KMS-11 (cell line): ENCODE measurements around the gene MARCHF10.

Experiments used
- H2AFZ ChIP-seq: fragments of 200-600 bp; sonication (generic); 2 replicates; pipeline ENCODE4 v1.6.1; 2016; ENCODE audit warnings: antibody characterized with exemption, mixed run types, low read depth
- H3K27ac ChIP-seq: fragments of 200-600 bp; sonication (generic); 2 replicates; pipeline ENCODE4 v1.6.1; 2016; ENCODE audit warnings: mild to moderate bottlenecking, mixed run types
- H3K27me3 ChIP-seq: fragments of 200-600 bp; sonication (generic); 2 replicates; pipeline ENCODE4 v1.6.1; 2017; ENCODE audit warnings: mild to moderate bottlenecking, low read depth, mixed run types, moderate library complexity; ENCODE audit not compliant: insufficient read depth
- H3K36me3 ChIP-seq: fragments of 200-600 bp; sonication (generic); 2 replicates; pipeline ENCODE4 v1.6.1; 2017; ENCODE audit warnings: mild to moderate bottlenecking, mixed run types; ENCODE audit not compliant: insufficient read depth
- H3K4me1 ChIP-seq: fragments of 200-600 bp; sonication (generic); 2 replicates; pipeline ENCODE4 v1.6.1; 2016; ENCODE audit warnings: mild to moderate bottlenecking, low read depth, mixed run types; ENCODE audit not compliant: poor library complexity, severe bottlenecking
- H3K4me2 ChIP-seq: fragments of 200-600 bp; sonication (generic); 2 replicates; pipeline ENCODE4 v1.7.0; 2016; ENCODE audit warnings: mild to moderate bottlenecking, mixed run types
- H3K4me3 ChIP-seq: fragments of 200-600 bp; sonication (generic); IDR thresholded peaks from 2 replicates; pipeline ENCODE4 v1.6.1; 2017; ENCODE audit warnings: low read depth, low read length, mixed read lengths; ENCODE audit not compliant: insufficient read depth
- H3K79me2 ChIP-seq: fragments of 200-600 bp; sonication (generic); 2 replicates; pipeline ENCODE4 v1.6.1; 2016; ENCODE audit warnings: low read depth, mixed run types; ENCODE audit not compliant: insufficient read depth
- H3K9ac ChIP-seq: fragments of 200-600 bp; sonication (generic); 2 replicates; pipeline ENCODE4 v1.6.1; 2016; ENCODE audit warnings: mild to moderate bottlenecking, mixed run types
- H4K20me1 ChIP-seq: fragments of 200-600 bp; sonication (generic); 2 replicates; pipeline ENCODE4 v1.6.1; 2016; ENCODE audit warnings: mild to moderate bottlenecking, mixed run types; ENCODE audit not compliant: insufficient read depth
- TF ChIP-seq, protein P1 (sequence below): fragments of 200-600 bp; sonication (generic); conservative IDR thresholded peaks from 2 replicates; pipeline ENCODE4 v1.6.1; 2017; ENCODE audit warnings: low read depth, mild to moderate bottlenecking, antibody characterized with exemption, low read length, moderate library complexity, mixed read lengths

MARCHF10 gene

DNA sequence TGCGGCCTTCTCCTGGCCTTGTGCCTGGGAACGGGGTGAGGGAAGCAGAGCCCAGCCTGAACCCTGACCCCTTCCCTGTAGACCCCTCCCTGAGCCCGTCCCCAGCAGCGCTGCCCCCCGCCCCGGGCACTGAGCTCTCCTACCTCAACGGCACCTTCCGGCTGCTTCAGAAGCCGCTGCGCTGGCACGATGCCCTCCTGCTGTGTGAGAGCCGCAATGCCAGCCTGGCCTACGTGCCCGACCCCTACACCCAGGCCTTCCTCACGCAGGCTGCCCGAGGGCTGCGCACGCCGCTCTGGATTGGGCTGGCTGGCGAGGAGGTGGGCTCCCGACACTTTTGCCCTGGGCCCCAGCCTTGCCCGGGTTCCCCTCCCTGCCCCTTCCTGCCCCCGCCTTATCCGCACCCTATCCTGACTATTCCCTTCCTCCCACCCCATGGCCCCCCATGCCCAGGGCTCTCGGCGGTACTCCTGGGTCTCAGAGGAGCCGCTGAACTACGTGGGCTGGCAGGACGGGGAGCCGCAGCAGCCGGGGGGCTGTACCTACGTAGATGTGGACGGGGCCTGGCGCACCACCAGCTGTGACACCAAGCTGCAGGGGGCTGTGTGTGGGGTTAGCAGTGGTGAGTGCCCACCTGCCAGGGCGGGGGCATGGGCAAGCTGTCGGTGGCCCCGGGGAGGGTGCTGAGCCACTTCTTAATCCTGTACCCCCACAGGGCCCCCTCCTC is 118.5 kb downstream of the MARCHF10 start:
- Histone ChIP-seq H3K36me3 (no peaks in the 10 kb centered on the region), H3K4me2 (no peak overlapping the region), H3K9ac (no peak overlapping the region), H3K4me3 (no peak overlapping the region), H3K27me3 (no peaks in the 10 kb centered on the region), H3K27ac (no peak overlapping the region), H3K79me2 (no peaks in the 10 kb centered on the region), H2AFZ (no peak overlapping the region), H3K4me1 (no peaks in the 10 kb centered on the region), H4K20me1 (no peaks in the 10 kb centered on the region)
- TF ChIP-seq, protein P1, sequence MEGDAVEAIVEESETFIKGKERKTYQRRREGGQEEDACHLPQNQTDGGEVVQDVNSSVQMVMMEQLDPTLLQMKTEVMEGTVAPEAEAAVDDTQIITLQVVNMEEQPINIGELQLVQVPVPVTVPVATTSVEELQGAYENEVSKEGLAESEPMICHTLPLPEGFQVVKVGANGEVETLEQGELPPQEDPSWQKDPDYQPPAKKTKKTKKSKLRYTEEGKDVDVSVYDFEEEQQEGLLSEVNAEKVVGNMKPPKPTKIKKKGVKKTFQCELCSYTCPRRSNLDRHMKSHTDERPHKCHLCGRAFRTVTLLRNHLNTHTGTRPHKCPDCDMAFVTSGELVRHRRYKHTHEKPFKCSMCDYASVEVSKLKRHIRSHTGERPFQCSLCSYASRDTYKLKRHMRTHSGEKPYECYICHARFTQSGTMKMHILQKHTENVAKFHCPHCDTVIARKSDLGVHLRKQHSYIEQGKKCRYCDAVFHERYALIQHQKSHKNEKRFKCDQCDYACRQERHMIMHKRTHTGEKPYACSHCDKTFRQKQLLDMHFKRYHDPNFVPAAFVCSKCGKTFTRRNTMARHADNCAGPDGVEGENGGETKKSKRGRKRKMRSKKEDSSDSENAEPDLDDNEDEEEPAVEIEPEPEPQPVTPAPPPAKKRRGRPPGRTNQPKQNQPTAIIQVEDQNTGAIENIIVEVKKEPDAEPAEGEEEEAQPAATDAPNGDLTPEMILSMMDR = no peak

DNA sequence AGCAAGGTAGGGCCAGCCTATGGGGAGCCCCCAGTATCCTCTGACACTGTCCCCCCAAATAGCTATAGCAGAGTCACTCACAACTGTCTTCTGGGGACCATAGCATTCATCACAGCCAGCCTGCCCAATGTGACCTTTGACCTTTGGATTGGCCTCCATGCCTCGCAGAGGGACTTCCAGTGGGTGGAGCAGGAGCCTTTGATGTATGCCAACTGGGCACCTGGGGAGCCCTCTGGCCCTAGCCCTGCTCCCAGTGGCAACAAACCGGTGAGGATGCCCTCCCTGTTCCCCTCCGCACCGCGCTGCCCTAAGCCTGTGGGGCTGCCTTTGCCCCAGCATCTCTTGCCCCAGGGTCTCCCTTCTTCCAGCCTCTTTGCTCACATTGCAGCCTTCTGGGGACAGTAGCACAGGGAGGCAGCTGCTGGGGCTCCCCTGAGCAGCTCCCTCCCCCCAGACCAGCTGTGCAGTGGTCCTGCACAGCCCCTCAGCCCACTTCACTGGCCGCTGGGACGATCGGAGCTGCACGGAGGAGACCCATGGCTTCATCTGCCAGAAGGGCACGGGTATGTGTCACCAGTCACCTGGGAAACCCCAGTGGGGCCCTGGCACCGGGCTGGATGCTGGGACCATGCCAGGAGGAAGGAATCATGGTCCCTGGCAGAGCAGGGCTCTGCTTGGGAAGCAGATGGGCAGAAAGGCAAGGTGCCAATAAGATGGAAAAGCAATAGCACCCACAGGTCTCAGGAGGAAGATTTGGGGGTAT is 119.5 kb downstream of the MARCHF10 start:
- no peaks in the 10 kb centered on the region for H3K79me2 ChIP-seq
- H3K36me3 ChIP-seq = no peaks in the 10 kb centered on the region
- H3K4me2 ChIP-seq = no peak overlapping the region
- no peak overlapping the region for H3K9ac ChIP-seq
- TF ChIP-seq, protein P1 = no peak
- H2AFZ ChIP-seq = no peak overlapping the region
- no peak overlapping the region for H3K27ac ChIP-seq
- no peak overlapping the region for H3K4me3 ChIP-seq
- no peaks in the 10 kb centered on the region for H4K20me1 ChIP-seq
- H3K4me1 ChIP-seq = no peaks in the 10 kb centered on the region
- H3K27me3 ChIP-seq = no peaks in the 10 kb centered on the region

DNA sequence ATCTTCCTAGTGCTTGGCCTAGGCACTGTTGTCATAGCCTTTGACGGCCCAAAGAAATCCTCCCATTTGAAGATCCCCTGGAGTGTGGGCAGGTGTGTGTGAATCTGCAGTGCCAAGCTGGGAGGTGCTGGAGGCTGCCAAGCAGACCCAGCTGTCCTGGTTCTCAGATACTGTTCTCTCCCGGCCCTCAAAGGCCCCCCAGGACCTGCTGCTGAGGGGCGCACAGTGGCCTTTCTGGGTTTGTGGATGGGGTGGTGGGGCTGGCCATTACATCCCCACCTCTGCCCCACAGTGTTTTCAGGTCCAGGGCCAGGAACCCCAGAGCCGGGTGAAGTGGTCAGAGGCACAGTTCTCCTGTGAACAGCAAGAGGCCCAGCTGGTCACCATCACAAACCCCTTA is 120.1 kb downstream of the MARCHF10 start:
- H2AFZ ChIP-seq = no peak overlapping the region
- H3K4me1 ChIP-seq = no peaks in the 10 kb centered on the region
- H3K9ac ChIP-seq = no peak overlapping the region
- H3K27me3 ChIP-seq = no peaks in the 10 kb centered on the region
- no peaks in the 10 kb centered on the region for H3K36me3 ChIP-seq
- TF ChIP-seq, protein P1 = no peak
- no peaks in the 10 kb centered on the region for H3K79me2 ChIP-seq
- no peaks in the 10 kb centered on the region for H4K20me1 ChIP-seq
- no peak overlapping the region for H3K4me2 ChIP-seq
- no peak overlapping the region for H3K4me3 ChIP-seq
- H3K27ac ChIP-seq = no peak overlapping the region

DNA sequence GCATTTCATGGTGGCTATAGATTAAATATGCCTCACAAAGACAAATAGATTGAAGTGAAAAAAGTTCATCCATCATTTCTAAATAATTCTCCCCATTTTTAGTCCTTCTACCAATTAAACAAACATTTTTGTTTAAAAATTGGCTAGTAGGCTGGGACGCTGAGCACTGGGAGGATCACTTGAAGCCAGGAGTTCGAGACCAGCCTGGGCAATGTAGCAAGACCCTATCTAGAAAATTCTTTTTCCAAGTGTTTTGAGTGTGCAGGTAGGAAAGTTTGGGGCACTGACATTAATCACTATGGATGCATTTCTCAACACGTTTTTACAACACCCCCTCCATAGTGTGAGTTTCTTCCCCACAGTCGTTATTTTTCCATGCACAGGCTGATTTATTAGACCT is 123.9 kb downstream of the MARCHF10 start:
- no peak overlapping the region for H3K27ac ChIP-seq
- H3K4me3 ChIP-seq = no peak overlapping the region
- H3K36me3 ChIP-seq = no peaks in the 10 kb centered on the region
- H2AFZ ChIP-seq = no peak overlapping the region
- H3K4me1 ChIP-seq = no peaks in the 10 kb centered on the region
- H3K9ac ChIP-seq = no peak overlapping the region
- TF ChIP-seq, protein P1 = no peak
- no peaks in the 10 kb centered on the region for H3K79me2 ChIP-seq
- H3K4me2 ChIP-seq = no peak overlapping the region
- H3K27me3 ChIP-seq = no peaks in the 10 kb centered on the region
- no peaks in the 10 kb centered on the region for H4K20me1 ChIP-seq
